HUES64 (cell line): ENCODE data around the gene TMCC1.

Source experiments
- H3K27ac ChIP-seq: 2 replicates; pipeline ENCODE4 v1.7.0; 2013; ENCODE audit warnings: low read depth, low read length, inconsistent platforms
- H3K27me3 ChIP-seq: 2 replicates; pipeline ENCODE4 v1.6.1; 2013; ENCODE audit warnings: mild to moderate bottlenecking, low read length; ENCODE audit not compliant: insufficient read depth
- H3K36me3 ChIP-seq: 2 replicates; pipeline ENCODE4 v1.6.1; 2013; ENCODE audit warnings: mild to moderate bottlenecking, low read length; ENCODE audit not compliant: insufficient read depth
- H3K4me1 ChIP-seq: 2 replicates; pipeline ENCODE4 v1.6.1; 2013; ENCODE audit warnings: mild to moderate bottlenecking, low read length, moderate library complexity; ENCODE audit not compliant: insufficient read depth
- H3K4me3 ChIP-seq: 2 replicates; pipeline ENCODE4 v1.5.1; 2013; ENCODE audit warnings: mild to moderate bottlenecking, low read length, moderate library complexity
- H3K9ac ChIP-seq: 2 replicates; pipeline ENCODE4 v1.6.1; 2013; ENCODE audit warnings: mild to moderate bottlenecking, low read depth, low read length
- H3K9me3 ChIP-seq: 2 replicates; pipeline ENCODE4 v1.6.1; 2013; ENCODE audit warnings: low read depth, low read length; ENCODE audit not compliant: insufficient read depth
- WGBS: fragments of 150-250, 120-280 bp; methylation state at CpG from one replicate; pipeline ENCODE4 v1.1.7; 2013; ENCODE audit warnings: missing lambda C conversion rate; 5-methylcytosine and 5-hydroxymethylcytosine counted together

The TMCC1 gene

GRCh38 chr3:129628169-129628522 is 265.4 kb downstream of the TMCC1 start:
- H3K27ac ChIP-seq, result no peak overlapping the region
- H3K4me3 ChIP-seq, result peak overlapping the region; percentile 51
- no peaks in the 10 kb centered on the region for H3K9me3 ChIP-seq
- H3K4me1 ChIP-seq, result peaks cover 6% of the 10 kb centered on the region
- H3K36me3 ChIP-seq, result no peaks in the 10 kb centered on the region
- 26% methylated on average over 8 of the region's 9 CpGs for WGBS
- H3K9ac ChIP-seq, result no peak overlapping the region
- no peaks in the 10 kb centered on the region for H3K27me3 ChIP-seq

GRCh38 chr3:129627350-129628168 is 266.0 kb downstream of the TMCC1 start:
- Histone ChIP-seq H3K27me3 (no peaks in the 10 kb centered on the region), H3K9ac (peak overlapping the region; percentile 75), H3K27ac (peak overlapping the region; percentile 84), H3K4me1 (peaks cover 6% of the 10 kb centered on the region), H3K9me3 (no peaks in the 10 kb centered on the region), H3K36me3 (no peaks in the 10 kb centered on the region), H3K4me3 (peak overlapping the region; percentile 51)
- 2% methylated on average over 38 of the region's 38 CpGs for WGBS

GRCh38 chr3:129626744-129627349 is 266.7 kb downstream of the TMCC1 start:
- under 1% methylated on average over 49 of the region's 49 CpGs for WGBS
- H3K27me3 ChIP-seq, result no peaks in the 10 kb centered on the region
- peak overlapping the region; percentile 51 for H3K4me3 ChIP-seq
- H3K27ac ChIP-seq, result peak overlapping the region; percentile 84
- peak overlapping the region; percentile 75 for H3K9ac ChIP-seq
- H3K9me3 ChIP-seq, result no peaks in the 10 kb centered on the region
- H3K36me3 ChIP-seq, result no peaks in the 10 kb centered on the region
- H3K4me1 ChIP-seq, result peaks cover 6% of the 10 kb centered on the region

- H3K27ac ChIP-seq, result no peak overlapping the region
- no peaks in the 10 kb centered on the region for H3K36me3 ChIP-seq
- WGBS, result 90% methylated on average over 12 of the region's 12 CpGs
- H3K4me1 ChIP-seq, result peaks cover 6% of the 10 kb centered on the region
- H3K9ac ChIP-seq, result no peak overlapping the region
- H3K27me3 ChIP-seq, result no peaks in the 10 kb centered on the region
- H3K4me3 ChIP-seq, result no peak overlapping the region
- no peaks in the 10 kb centered on the region for H3K9me3 ChIP-seq
Measured at GRCh38 chr3:129625072-129625874, 268.2 kb downstream of the TMCC1 start.

GRCh38 chr3:129624347-129625071 is 269.0 kb downstream of the TMCC1 start:
- no peaks in the 10 kb centered on the region for H3K27me3 ChIP-seq
- H3K27ac ChIP-seq, result no peak overlapping the region
- no peak overlapping the region for H3K4me3 ChIP-seq
- H3K36me3 ChIP-seq, result no peaks in the 10 kb centered on the region
- no peak overlapping the region for H3K9ac ChIP-seq
- peaks cover 6% of the 10 kb centered on the region for H3K4me1 ChIP-seq
- WGBS, result 93% methylated on average over 11 of the region's 11 CpGs
- no peaks in the 10 kb centered on the region for H3K9me3 ChIP-seq

- Histone ChIP-seq H3K27me3 (no peaks in the 10 kb centered on the region), H3K27ac (no peak overlapping the region), H3K4me3 (no peak overlapping the region), H3K4me1 (peaks cover 6% of the 10 kb centered on the region), H3K36me3 (no peaks in the 10 kb centered on the region), H3K9me3 (no peaks in the 10 kb centered on the region), H3K9ac (no peak overlapping the region)
- WGBS, result 77% methylated on average over 16 of the region's 17 CpGs
Measured at GRCh38 chr3:129623447-129624118, 269.9 kb downstream of the TMCC1 start.

GRCh38 chr3:129622933-129623332 is 270.6 kb downstream of the TMCC1 start:
- no peaks in the 10 kb centered on the region for H3K27me3 ChIP-seq
- peaks cover 6% of the 10 kb centered on the region for H3K4me1 ChIP-seq
- H3K36me3 ChIP-seq, result no peaks in the 10 kb centered on the region
- WGBS, result 94% methylated on average over 10 of the region's 10 CpGs
- no peak overlapping the region for H3K27ac ChIP-seq
- H3K4me3 ChIP-seq, result no peak overlapping the region
- H3K9me3 ChIP-seq, result no peaks in the 10 kb centered on the region
- no peak overlapping the region for H3K9ac ChIP-seq

- H3K36me3 ChIP-seq, result no peaks in the 10 kb centered on the region
- 90% methylated on average over 12 of the region's 12 CpGs for WGBS
- no peak overlapping the region for H3K4me3 ChIP-seq
- H3K9me3 ChIP-seq, result no peaks in the 10 kb centered on the region
- H3K4me1 ChIP-seq, result peaks cover 6% of the 10 kb centered on the region
- H3K27me3 ChIP-seq, result no peaks in the 10 kb centered on the region
- H3K9ac ChIP-seq, result no peak overlapping the region
- H3K27ac ChIP-seq, result no peak overlapping the region
Measured at GRCh38 chr3:129622226-129622874, 271.2 kb downstream of the TMCC1 start.

- WGBS, result 78% methylated on average over 11 of the region's 14 CpGs
- peaks cover 6% of the 10 kb centered on the region for H3K4me1 ChIP-seq
- H3K9me3 ChIP-seq, result no peaks in the 10 kb centered on the region
- H3K4me3 ChIP-seq, result no peak overlapping the region
- no peaks in the 10 kb centered on the region for H3K27me3 ChIP-seq
- H3K9ac ChIP-seq, result no peak overlapping the region
- no peaks in the 10 kb centered on the region for H3K36me3 ChIP-seq
- no peak overlapping the region for H3K27ac ChIP-seq
Measured at GRCh38 chr3:129621626-129622225, 271.8 kb downstream of the TMCC1 start.
